SK-N-SH treated with all-trans-retinoic acid at 6 μM for 48 hours (cell line): ENCODE results near the gene SIM1.

ENCODE experiments used
- ATAC-seq: fragments of 200-7000 bp; cut with Tn5 transposase; 3 replicates; pipeline ENCODE4 v1.9.1; 2020; ENCODE audit warnings: mild to moderate bottlenecking, moderate library complexity
- BACH2 ChIP-seq: fragments of 250-450 bp; sonication (Bioruptor Pico); IDR thresholded peaks from 2 replicates; pipeline ENCODE4 v1.9.0; 2021; ENCODE audit warnings: mild to moderate bottlenecking, borderline replicate concordance
- CREB5 ChIP-seq: fragments of 250-450 bp; sonication (Bioruptor Pico); IDR thresholded peaks from 2 replicates; pipeline ENCODE4 v1.5.1; 2020; ENCODE audit warnings: low read depth, mild to moderate bottlenecking, moderate library complexity
- CSDC2 ChIP-seq: fragments of 250-450 bp; sonication (Bioruptor Pico); IDR thresholded peaks from 2 replicates; pipeline ENCODE4 v1.5.0; 2020; ENCODE audit warnings: mild to moderate bottlenecking, moderate library complexity
- CSRNP3 ChIP-seq: fragments of 250-450 bp; sonication (Bioruptor Pico); IDR thresholded peaks from 2 replicates; pipeline ENCODE4 v1.5.1; 2021; ENCODE audit warnings: mild to moderate bottlenecking, moderate library complexity
- ESRRG ChIP-seq: fragments of 250-450 bp; sonication (Bioruptor Pico); IDR thresholded peaks from 2 replicates; pipeline ENCODE4 v1.6.1; 2021; ENCODE audit warnings: mild to moderate bottlenecking
- GLIS3 ChIP-seq: fragments of 250-450 bp; sonication (Bioruptor Pico); IDR thresholded peaks from 2 replicates; pipeline ENCODE4 v1.5.0; 2020; ENCODE audit warnings: mild to moderate bottlenecking, moderate library complexity
- ISL1 ChIP-seq: fragments of 250-450 bp; sonication (Bioruptor Pico); IDR thresholded peaks from 2 replicates; pipeline ENCODE4 v2.1.2; 2022; ENCODE audit warnings: mild to moderate bottlenecking, moderate library complexity
- OSR1 ChIP-seq: fragments of 250-450 bp; sonication (Bioruptor Pico); IDR thresholded peaks from 2 replicates; pipeline ENCODE4 v1.8.0; 2022; ENCODE audit warnings: moderate library complexity, mild to moderate bottlenecking, inconsistent platforms
- PATZ1 ChIP-seq: fragments of 250-450 bp; sonication (Bioruptor Pico); IDR thresholded peaks from 2 replicates; pipeline ENCODE4 v1.8.0; 2020; ENCODE audit warnings: mild to moderate bottlenecking, moderate library complexity, borderline replicate concordance
- POU6F1 ChIP-seq: fragments of 250-450 bp; sonication (Bioruptor Pico); IDR thresholded peaks from 2 replicates; pipeline ENCODE4 v1.8.0; 2021; ENCODE audit warnings: low read depth, mild to moderate bottlenecking, moderate library complexity, borderline replicate concordance
- RARB ChIP-seq: fragments of 250-450 bp; sonication (Bioruptor Pico); IDR thresholded peaks from 2 replicates; pipeline ENCODE4 v1.8.0; 2021; ENCODE audit warnings: mild to moderate bottlenecking, moderate library complexity
- SNAI2 ChIP-seq: fragments of 250-450 bp; sonication (Bioruptor Pico); IDR thresholded peaks from 2 replicates; pipeline ENCODE4 v1.5.0; 2020; ENCODE audit warnings: mild to moderate bottlenecking, moderate library complexity
- TOX ChIP-seq: fragments of 250-450 bp; sonication (Bioruptor Pico); IDR thresholded peaks from 2 replicates; pipeline ENCODE4 v1.8.0; 2021; ENCODE audit warnings: mild to moderate bottlenecking, moderate library complexity, borderline replicate concordance
- TSHZ2 ChIP-seq: fragments of 250-450 bp; sonication (Bioruptor Pico); IDR thresholded peaks from 2 replicates; pipeline ENCODE4 v1.5.0; 2020; ENCODE audit warnings: mild to moderate bottlenecking, moderate library complexity
- ZC3H10 ChIP-seq: fragments of 250-450 bp; sonication (Bioruptor Pico); IDR thresholded peaks from 2 replicates; pipeline ENCODE4 v1.5.1; 2021; ENCODE audit warnings: mild to moderate bottlenecking, moderate library complexity
- ZFP3 ChIP-seq: fragments of 250-450 bp; sonication (Bioruptor Pico); IDR thresholded peaks from 2 replicates; pipeline ENCODE4 v1.5.0; 2020; ENCODE audit warnings: mild to moderate bottlenecking, moderate library complexity
- ZFP30 ChIP-seq: fragments of 450-650 bp; formaldehyde crosslinking; IDR thresholded peaks from 2 replicates; pipeline ENCODE4 v1.5.0; 2022; ENCODE audit warnings: mild to moderate bottlenecking, moderate library complexity
- ZNF565 ChIP-seq: fragments of 450-650 bp; formaldehyde crosslinking; conservative IDR thresholded peaks from 2 replicates; pipeline ENCODE4 v1.5.0; 2020; ENCODE audit warnings: low read depth, mild to moderate bottlenecking, moderate library complexity
- ZNF70 ChIP-seq: fragments of 450-650 bp; formaldehyde crosslinking; IDR thresholded peaks from 2 replicates; pipeline ENCODE4 v1.5.0; 2020; ENCODE audit warnings: mild to moderate bottlenecking, moderate library complexity
- ZNF8 ChIP-seq: fragments of 450-650 bp; formaldehyde crosslinking; IDR thresholded peaks from 2 replicates; pipeline ENCODE4 v1.5.0; 2020; ENCODE audit warnings: mild to moderate bottlenecking, moderate library complexity

Gene SIM1

GRCh38 chr6:100344321-100344720, 120.4 kb downstream of the SIM1 start:
- ATAC-seq: no peak
- TF ChIP-seq ZNF70 (CRISPR knock-in tag) (no peak), POU6F1 (CRISPR knock-in tag) (no peak), RARB (CRISPR knock-in tag) (no peak), CREB5 (no peak), ESRRG (CRISPR knock-in tag) (no peak), ZFP30 (CRISPR knock-in tag) (no peak), ZNF565 (CRISPR knock-in tag) (no peak), ZFP3 (CRISPR knock-in tag) (no peak), OSR1 (no peak), ZNF8 (CRISPR knock-in tag) (no peak), BACH2 (CRISPR knock-in tag) (no peak), CSDC2 (CRISPR knock-in tag) (no peak), PATZ1 (CRISPR knock-in tag) (no peak), SNAI2 (CRISPR knock-in tag) (no peak), ISL1 (CRISPR knock-in tag) (no peak), TSHZ2 (CRISPR knock-in tag) (no peak), GLIS3 (CRISPR knock-in tag) (no peak), ZC3H10 (CRISPR knock-in tag) (no peak), TOX (CRISPR knock-in tag) (no peak)

- ATAC-seq: peak; percentile 10; the same call in 2 of the 3 replicates
- TF ChIP-seq CSRNP3: no peak
- TF ChIP-seq ZFP3 (CRISPR knock-in tag): no peak
- TF ChIP-seq TOX (CRISPR knock-in tag): no peak
- TF ChIP-seq CREB5: no peak
- TF ChIP-seq ZNF8 (CRISPR knock-in tag): no peak
- TF ChIP-seq RARB (CRISPR knock-in tag): no peak
- no peak for TF ChIP-seq ZNF565 (CRISPR knock-in tag)
- no peak for TF ChIP-seq POU6F1 (CRISPR knock-in tag)
- no peak for TF ChIP-seq CSDC2 (CRISPR knock-in tag)
- TF ChIP-seq TSHZ2 (CRISPR knock-in tag): no peak
- TF ChIP-seq ISL1 (CRISPR knock-in tag): no peak
- no peak for TF ChIP-seq OSR1
- no peak for TF ChIP-seq ESRRG (CRISPR knock-in tag)
- no peak for TF ChIP-seq BACH2 (CRISPR knock-in tag)
Measured at GRCh38 chr6:100343316-100344077, 121.2 kb downstream of the SIM1 start.
